ENCODE results near the gene SIGLEC1. TPM values are rescaled to one million over a fixed set of nuclear protein-coding genes. Genes with fewer than 3 reads are reported as not detected.

SIGLEC1 gene
- not detected in 2 replicates for total RNA-seq

DNA sequence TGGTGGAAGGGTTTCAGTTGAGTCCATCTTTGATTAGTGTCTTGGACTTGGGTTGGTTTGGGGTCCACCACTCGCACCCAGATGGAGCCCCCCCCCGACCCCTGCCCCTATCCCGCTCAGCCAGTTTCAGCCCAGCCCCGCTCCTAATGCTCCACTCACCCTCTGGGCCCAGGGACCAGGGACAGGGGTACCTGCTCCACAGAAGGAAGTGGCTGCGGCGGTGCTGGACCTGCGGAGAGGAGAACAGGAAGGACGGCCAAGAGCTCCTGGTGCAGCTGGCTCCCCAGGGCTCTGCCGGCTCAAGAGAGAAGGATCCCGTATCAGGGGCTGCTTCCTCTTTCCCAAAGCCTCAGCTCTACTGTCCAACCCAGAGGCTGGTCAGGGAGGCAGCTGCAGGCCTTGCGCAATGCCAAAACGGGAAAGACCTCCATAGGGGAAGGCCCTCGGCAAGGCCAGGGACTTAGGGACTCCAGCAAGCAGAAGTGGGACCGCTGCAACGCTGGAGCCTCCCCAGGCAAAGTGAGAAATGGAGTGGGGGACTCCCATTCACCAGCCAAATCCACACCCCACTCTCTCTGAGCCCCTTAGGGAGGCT is at the start of gene SIGLEC1:
Gene SIGLEC1 (minus strand): TSS at position 322 of the 595 bp plus-strand sequence. CDS start 5,472 bp downstream, outside the sequence.

DNA sequence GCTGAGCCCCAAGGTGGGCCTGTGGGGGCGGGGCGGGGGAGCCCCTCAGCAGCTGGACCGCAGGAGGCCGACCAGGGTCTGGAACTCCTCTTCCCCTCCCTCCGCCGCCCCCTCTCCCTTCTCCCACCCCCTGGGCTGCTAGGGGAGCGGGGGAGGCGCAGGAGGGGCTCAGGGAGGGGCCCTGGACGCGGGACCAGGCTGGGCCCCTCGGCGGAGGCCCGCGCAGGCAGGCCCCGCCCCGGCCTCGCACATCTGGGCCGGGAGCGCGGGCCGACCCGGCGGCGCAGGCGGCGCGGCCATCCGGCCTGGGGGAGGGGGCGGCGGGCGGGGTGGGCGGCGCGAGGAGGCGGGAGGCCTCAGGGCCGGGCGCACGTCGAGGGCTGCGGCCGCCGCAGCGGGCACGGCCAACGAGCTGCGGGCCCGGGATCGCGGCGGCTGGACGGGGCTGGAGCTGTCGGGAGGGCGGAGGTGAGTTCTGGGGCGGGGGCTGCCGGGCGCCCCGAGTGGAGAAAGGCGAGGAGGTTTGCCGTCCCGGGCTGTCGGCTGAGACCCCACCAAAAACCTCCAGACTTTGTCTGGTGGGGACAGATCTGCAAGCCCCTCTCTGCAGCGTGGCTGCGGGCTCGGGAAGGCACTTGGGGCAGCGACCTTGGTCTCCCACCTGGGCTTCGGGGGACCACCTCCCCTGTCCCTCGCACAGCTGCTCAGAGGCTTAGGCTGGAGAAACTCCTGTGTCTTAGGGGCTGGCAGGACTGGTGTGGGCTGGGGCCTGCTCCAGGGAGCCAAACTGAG is 20.1 kb upstream of the SIGLEC1 start, which contains the start of gene HSPA12B:
Gene HSPA12B (plus strand): TSS at position 359 of the 792 bp plus-strand sequence. CDS start 5,990 bp downstream, outside the sequence.

DNA sequence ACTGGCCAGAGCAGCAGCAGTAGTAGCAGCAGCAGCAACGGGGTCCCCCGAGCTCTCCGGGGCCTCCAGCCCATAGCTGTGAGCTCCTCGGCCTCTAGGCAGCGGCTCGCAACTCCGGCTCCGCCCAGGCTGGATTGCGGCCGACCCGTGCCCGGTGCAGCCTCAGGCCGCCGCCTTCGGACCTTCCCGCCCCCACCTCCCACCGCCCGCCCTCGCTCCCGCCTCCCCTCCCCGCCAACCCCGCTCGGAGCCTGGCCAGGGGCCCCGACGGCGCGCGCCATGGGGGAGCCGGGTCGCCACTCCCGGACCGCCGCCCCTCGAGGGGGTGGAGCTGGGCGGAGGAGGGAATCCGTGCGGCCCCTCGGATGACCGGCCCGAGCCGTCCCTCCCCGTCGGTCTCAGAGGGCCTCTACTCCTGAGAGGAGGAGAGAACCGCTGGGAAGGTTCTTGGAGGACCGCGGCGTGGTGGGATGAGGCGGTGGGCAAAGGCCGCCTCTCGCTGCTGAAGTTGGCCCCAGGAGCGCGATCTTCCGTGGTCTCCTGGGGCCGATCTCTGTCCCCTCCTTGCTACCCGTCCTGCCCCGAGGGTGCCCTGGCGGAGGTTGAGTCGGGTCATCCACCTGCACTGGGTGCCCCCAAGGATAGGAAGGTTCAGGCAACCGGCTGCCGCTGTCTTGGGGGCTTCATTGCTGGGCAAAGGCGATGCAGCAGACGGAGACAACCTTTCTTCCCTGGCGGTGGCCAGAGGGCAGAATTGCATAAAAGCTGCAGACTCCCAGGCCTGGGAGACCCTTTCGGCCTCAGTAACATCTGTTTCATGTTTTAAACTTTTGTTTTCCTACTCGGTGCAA is 30.2 kb downstream of the SIGLEC1 start, which contains the start of gene ADAM33:
Gene ADAM33 (minus strand): TSS at position 80 of the 851 bp plus-strand sequence. CDS start 6 bp downstream, at position 74.

GRCh38 chr20:3663031-3663701 is 49.2 kb downstream of the SIGLEC1 start, which contains the start of gene GFRA4:
TSS of gene GFRA4 (minus strand) at chr20:3663399. CDS start at chr20:3663399, 0 bp downstream.

Other genes starting within 250 kb of the SIGLEC1 start
- 41.6 and 43.5 TPM in 2 replicates for gene ATRN, start 241.6 kb downstream of the SIGLEC1 start, total RNA-seq
- not detected in 2 replicates for gene GFRA4, start 49.2 kb downstream of the SIGLEC1 start, total RNA-seq
- 2.2 and 3.8 TPM in 2 replicates for gene ADAM33, start 30.6 kb downstream of the SIGLEC1 start, total RNA-seq
- gene HSPA12B, start 20.1 kb upstream of the SIGLEC1 start, total RNA-seq = 0.13 and 0.22 TPM in 2 replicates
- gene ADISSP, start 55.2 kb upstream of the SIGLEC1 start, total RNA-seq = 12.5 and 16.2 TPM in 2 replicates
- 0.22 TPM in 1 of 2 replicates, not detected in the other for gene SPEF1, start 68.8 kb upstream of the SIGLEC1 start, total RNA-seq
- gene CENPB, start 74.1 kb upstream of the SIGLEC1 start, total RNA-seq = 65.9 and 67.7 TPM in 2 replicates
- gene CDC25B, start 83.7 kb upstream of the SIGLEC1 start, total RNA-seq = 48.6 and 52.5 TPM in 2 replicates
- gene AP5S1, start 107.9 kb upstream of the SIGLEC1 start, total RNA-seq = 16.9 and 19.9 TPM in 2 replicates
- 30.8 and 31.7 TPM in 2 replicates for gene MAVS, start 134.2 kb upstream of the SIGLEC1 start, total RNA-seq
- gene PANK2, start 176.8 kb upstream of the SIGLEC1 start, total RNA-seq = 52.4 and 71.0 TPM in 2 replicates

Measured in articular chondrocyte of knee joint (primary cell).